KMS-11 (cell line): ENCODE results near the gene CPNE6.

Experiments used
- H2AFZ ChIP-seq: fragments of 200-600 bp; sonication (generic); 2 replicates; pipeline ENCODE4 v1.6.1; 2016; ENCODE audit warnings: antibody characterized with exemption, mixed run types, low read depth
- H3K27ac ChIP-seq: fragments of 200-600 bp; sonication (generic); 2 replicates; pipeline ENCODE4 v1.6.1; 2016; ENCODE audit warnings: mild to moderate bottlenecking, mixed run types
- H3K27me3 ChIP-seq: fragments of 200-600 bp; sonication (generic); 2 replicates; pipeline ENCODE4 v1.6.1; 2017; ENCODE audit warnings: mild to moderate bottlenecking, low read depth, mixed run types, moderate library complexity; ENCODE audit not compliant: insufficient read depth
- H3K36me3 ChIP-seq: fragments of 200-600 bp; sonication (generic); 2 replicates; pipeline ENCODE4 v1.6.1; 2017; ENCODE audit warnings: mild to moderate bottlenecking, mixed run types; ENCODE audit not compliant: insufficient read depth
- H3K4me1 ChIP-seq: fragments of 200-600 bp; sonication (generic); 2 replicates; pipeline ENCODE4 v1.6.1; 2016; ENCODE audit warnings: mild to moderate bottlenecking, low read depth, mixed run types; ENCODE audit not compliant: poor library complexity, severe bottlenecking
- H3K4me2 ChIP-seq: fragments of 200-600 bp; sonication (generic); 2 replicates; pipeline ENCODE4 v1.7.0; 2016; ENCODE audit warnings: mild to moderate bottlenecking, mixed run types
- H3K4me3 ChIP-seq: fragments of 200-600 bp; sonication (generic); IDR thresholded peaks from 2 replicates; pipeline ENCODE4 v1.6.1; 2017; ENCODE audit warnings: low read depth, low read length, mixed read lengths; ENCODE audit not compliant: insufficient read depth
- H3K79me2 ChIP-seq: fragments of 200-600 bp; sonication (generic); 2 replicates; pipeline ENCODE4 v1.6.1; 2016; ENCODE audit warnings: low read depth, mixed run types; ENCODE audit not compliant: insufficient read depth
- H3K9ac ChIP-seq: fragments of 200-600 bp; sonication (generic); 2 replicates; pipeline ENCODE4 v1.6.1; 2016; ENCODE audit warnings: mild to moderate bottlenecking, mixed run types
- H4K20me1 ChIP-seq: fragments of 200-600 bp; sonication (generic); 2 replicates; pipeline ENCODE4 v1.6.1; 2016; ENCODE audit warnings: mild to moderate bottlenecking, mixed run types; ENCODE audit not compliant: insufficient read depth
- TF ChIP-seq, protein P1 (sequence below): fragments of 200-600 bp; sonication (generic); conservative IDR thresholded peaks from 2 replicates; pipeline ENCODE4 v1.6.1; 2017; ENCODE audit warnings: low read depth, mild to moderate bottlenecking, antibody characterized with exemption, low read length, moderate library complexity, mixed read lengths

The CPNE6 gene

DNA sequence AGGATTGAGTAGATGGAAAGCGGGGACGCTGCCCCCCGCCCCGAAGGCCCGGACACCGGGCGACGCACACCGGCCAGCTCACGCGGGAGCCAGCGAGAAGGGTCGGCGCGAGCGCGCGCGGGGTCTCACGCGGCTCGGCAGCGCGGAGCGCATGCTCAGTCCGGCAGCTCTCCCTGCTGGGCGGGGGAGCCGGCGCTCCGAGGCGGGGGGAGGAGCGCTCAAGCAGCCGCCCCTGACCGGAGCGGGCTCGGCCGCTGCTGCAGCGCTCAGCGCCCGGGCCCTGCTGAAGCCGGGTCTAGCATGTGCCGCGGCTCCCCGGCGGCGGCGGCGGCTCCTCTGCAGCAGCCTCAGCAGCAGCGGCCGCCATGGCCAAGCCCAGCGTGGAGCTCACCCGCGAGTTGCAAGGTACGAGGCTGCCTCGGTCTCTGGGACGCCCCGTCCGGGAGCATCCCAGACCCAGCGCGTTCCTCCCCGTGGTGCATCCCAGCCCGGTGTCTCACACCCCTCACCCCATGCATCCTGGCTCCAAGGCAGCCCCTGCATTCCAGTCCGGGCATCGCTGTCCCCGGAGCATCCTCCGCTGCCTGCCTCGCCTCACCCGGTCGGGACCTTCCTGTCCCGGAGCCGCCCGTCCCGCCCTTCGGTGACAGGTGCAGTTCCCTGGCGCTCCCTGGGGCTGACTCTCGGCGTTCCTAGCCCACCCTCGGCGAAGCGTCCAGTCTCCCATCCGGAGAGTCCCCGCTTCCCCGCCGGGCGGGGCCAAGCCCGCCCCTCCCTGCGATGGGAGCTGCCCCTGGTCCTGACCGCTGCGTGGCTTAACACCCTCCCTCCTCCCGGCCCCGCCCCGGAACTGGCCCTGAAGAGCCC is 19.3 kb upstream of the CPNE6 start, which contains the start of gene CARMIL3:
Gene CARMIL3, plus strand, starts transcription at position 221 of the 867 bp plus-strand sequence. Its CDS starts 145 bp downstream, at position 366.
- TF ChIP-seq, protein P1, sequence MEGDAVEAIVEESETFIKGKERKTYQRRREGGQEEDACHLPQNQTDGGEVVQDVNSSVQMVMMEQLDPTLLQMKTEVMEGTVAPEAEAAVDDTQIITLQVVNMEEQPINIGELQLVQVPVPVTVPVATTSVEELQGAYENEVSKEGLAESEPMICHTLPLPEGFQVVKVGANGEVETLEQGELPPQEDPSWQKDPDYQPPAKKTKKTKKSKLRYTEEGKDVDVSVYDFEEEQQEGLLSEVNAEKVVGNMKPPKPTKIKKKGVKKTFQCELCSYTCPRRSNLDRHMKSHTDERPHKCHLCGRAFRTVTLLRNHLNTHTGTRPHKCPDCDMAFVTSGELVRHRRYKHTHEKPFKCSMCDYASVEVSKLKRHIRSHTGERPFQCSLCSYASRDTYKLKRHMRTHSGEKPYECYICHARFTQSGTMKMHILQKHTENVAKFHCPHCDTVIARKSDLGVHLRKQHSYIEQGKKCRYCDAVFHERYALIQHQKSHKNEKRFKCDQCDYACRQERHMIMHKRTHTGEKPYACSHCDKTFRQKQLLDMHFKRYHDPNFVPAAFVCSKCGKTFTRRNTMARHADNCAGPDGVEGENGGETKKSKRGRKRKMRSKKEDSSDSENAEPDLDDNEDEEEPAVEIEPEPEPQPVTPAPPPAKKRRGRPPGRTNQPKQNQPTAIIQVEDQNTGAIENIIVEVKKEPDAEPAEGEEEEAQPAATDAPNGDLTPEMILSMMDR = no peak
- H3K79me2 ChIP-seq = no peaks in the 10 kb centered on the region
- H3K9ac ChIP-seq = peak within 1 kb of the TSS; percentile 37; the same call in 1 of the 2 replicates
- peak within 1 kb of the TSS; percentile 57 for H3K4me2 ChIP-seq
- H3K27me3 ChIP-seq = peaks cover 16% of the 10 kb centered on the region; the same call in 1 of the 2 replicates
- H4K20me1 ChIP-seq = no peaks in the 10 kb centered on the region
- peak within 1 kb of the TSS; percentile 71 for H2AFZ ChIP-seq
- no peak within 1 kb of the TSS for H3K27ac ChIP-seq
- no peaks in the 10 kb centered on the region for H3K4me1 ChIP-seq
- no peaks in the 10 kb centered on the region for H3K36me3 ChIP-seq
- H3K4me3 ChIP-seq = no peak within 1 kb of the TSS

DNA sequence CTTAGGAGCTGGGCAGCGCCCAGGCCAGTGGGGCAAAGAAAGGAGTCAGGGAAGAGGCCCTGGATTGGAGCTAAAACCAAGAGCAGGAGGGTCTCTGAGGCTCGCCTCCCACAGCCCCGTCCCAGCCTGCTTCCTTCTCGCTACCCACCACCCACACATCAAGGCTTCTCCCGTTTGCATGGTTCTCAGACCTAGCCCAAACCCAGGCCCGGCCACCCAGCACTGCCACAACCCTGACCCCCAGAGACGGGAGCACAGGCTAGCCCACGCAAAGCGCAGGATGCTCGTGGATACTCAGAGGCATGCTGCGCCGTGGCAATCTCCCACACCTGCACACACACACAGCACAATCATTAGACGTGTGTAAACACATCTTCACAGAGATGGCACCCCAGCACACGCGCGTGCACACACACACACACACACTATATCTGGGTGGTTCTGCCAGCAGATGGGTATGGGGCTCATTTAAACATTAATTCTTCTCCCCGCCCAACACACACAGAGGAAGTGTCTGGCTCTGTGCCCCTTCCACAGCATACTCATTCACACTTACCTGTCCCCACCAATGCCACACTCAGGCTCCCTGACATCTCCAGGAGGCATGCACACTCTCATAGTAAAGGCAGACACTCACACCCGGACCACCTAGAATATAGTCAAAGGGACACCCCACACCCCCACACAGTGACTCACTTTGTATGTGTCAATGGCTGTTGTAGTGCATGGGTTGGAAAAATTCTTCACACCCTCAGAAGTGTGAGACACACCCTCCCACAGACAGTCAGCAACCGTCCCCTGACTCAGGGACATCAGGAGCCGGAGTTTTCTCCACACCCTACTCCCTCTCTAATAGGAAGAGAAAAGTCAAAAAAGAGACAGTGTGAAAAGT is 18.5 kb upstream of the CPNE6 start:
- no peaks in the 10 kb centered on the region for H3K79me2 ChIP-seq
- TF ChIP-seq, protein P1 = no peak
- no peak overlapping the region for H3K4me3 ChIP-seq
- H3K36me3 ChIP-seq = no peaks in the 10 kb centered on the region
- H3K9ac ChIP-seq = no peak overlapping the region
- H3K27ac ChIP-seq = no peak overlapping the region
- peaks cover 16% of the 10 kb centered on the region; the same call in 1 of the 2 replicates for H3K27me3 ChIP-seq
- H2AFZ ChIP-seq = no peak overlapping the region
- no peaks in the 10 kb centered on the region for H4K20me1 ChIP-seq
- H3K4me2 ChIP-seq = peak overlapping the region; percentile 57; the same call in 1 of the 2 replicates
- H3K4me1 ChIP-seq = no peaks in the 10 kb centered on the region

DNA sequence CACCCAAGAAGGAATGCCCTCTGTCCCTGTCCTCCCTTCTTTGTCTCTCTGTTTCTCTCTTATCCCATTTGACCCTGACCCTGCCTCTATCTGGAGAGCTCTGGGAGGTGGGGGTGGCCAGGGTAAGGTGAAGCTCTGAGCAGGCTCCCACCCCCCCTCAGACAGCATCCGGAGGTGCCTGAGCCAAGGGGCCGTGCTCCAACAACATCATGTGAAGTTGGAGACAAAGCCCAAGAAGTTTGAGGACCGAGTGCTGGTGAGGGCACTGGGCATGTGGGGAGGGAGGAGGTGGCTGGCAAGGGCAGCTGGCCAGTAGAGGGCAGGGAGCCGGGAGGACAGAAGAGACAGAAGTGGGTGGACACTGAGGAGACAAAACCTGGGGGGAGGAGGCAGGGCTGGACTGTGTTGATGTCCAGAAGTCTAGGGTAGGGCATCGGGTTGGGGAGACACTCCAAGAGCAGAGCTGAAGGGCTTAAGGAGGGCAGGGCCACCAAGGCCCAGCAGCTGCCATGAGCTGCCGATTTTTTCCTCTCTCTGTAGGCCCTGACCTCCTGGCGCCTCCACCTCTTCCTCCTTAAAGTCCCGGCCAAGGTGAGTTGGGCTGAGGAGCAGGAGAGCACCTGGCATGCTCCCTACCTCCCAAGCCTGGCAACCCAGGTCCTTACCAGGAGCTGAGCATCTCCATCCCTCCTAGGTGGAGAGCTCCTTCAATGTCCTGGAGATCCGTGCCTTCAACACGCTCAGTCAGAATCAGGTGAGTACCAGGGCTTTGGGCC is 17.6 kb upstream of the CPNE6 start:
- H3K4me2 ChIP-seq = no peak overlapping the region
- peaks cover 16% of the 10 kb centered on the region; the same call in 1 of the 2 replicates for H3K27me3 ChIP-seq
- H3K36me3 ChIP-seq = no peaks in the 10 kb centered on the region

More for the DNA sequence above, 17.6 kb upstream of the CPNE6 start:
- TF ChIP-seq, protein P1 = no peak
- H2AFZ ChIP-seq = no peak overlapping the region
- no peaks in the 10 kb centered on the region for H3K79me2 ChIP-seq
- no peak overlapping the region for H3K27ac ChIP-seq
- no peaks in the 10 kb centered on the region for H4K20me1 ChIP-seq
- no peak overlapping the region for H3K9ac ChIP-seq
- no peak overlapping the region for H3K4me3 ChIP-seq
- H3K4me1 ChIP-seq = no peaks in the 10 kb centered on the region
